Middle frontal gyrus (tissue), 1 donor: Measurements from ENCODE around the gene PSD2.

Experiments used
- DNase-seq: peaks from one replicate; pipeline ENCODE4 v3.0.0-alpha.2; 2015; ENCODE audit warnings: low spot score; ENCODE audit errors: extremely low spot score

PSD2 gene

GRCh38 chr5:139872851-139873794 lies 77.5 kb downstream of the PSD2 start:
- DNase-seq = no peak

- DNase-seq = no peak
Measured at GRCh38 chr5:139875957-139876356, 80.3 kb downstream of the PSD2 start.

GRCh38 chr5:139877129-139877597 lies 81.6 kb downstream of the PSD2 start:
- DNase-seq = no peak

GRCh38 chr5:139878093-139878492 lies 82.5 kb downstream of the PSD2 start:
- no peak for DNase-seq

- no peak for DNase-seq
Measured at GRCh38 chr5:139880416-139881142, 85.0 kb downstream of the PSD2 start.

- DNase-seq = no peak
Measured at GRCh38 chr5:139881143-139881733, 85.6 kb downstream of the PSD2 start.

GRCh38 chr5:139882316-139882715 lies 86.7 kb downstream of the PSD2 start:
- no peak for DNase-seq

- DNase-seq = no peak
Measured at GRCh38 chr5:139882961-139883539, 87.4 kb downstream of the PSD2 start.

GRCh38 chr5:139884144-139884543 lies 88.5 kb downstream of the PSD2 start:
- no peak for DNase-seq

- DNase-seq = no peak
Measured at GRCh38 chr5:139884734-139885133, 89.1 kb downstream of the PSD2 start.

- no peak for DNase-seq
Measured at GRCh38 chr5:139885172-139885856, 89.7 kb downstream of the PSD2 start.

GRCh38 chr5:139885857-139886208 lies 90.2 kb downstream of the PSD2 start:
- DNase-seq = no peak

GRCh38 chr5:139886213-139886612 lies 90.6 kb downstream of the PSD2 start:
- DNase-seq = no peak

GRCh38 chr5:139888370-139888769 lies 92.8 kb downstream of the PSD2 start:
- DNase-seq = no peak

GRCh38 chr5:139889410-139889809 lies 93.8 kb downstream of the PSD2 start:
- DNase-seq = no peak

- no peak for DNase-seq
Measured at GRCh38 chr5:139893873-139894272, 98.3 kb downstream of the PSD2 start.
